Measurements from ENCODE around the gene FALEC. TPM values are rescaled to one million over a fixed set of nuclear protein-coding genes. Genes with fewer than 3 reads are reported as not detected.
A peak's percentile ranks its signal among the peaks of the same experiment; 100 is the strongest.

The FALEC gene
- total RNA-seq, 3 donors from 2014 or later = 2.2 TPM; not detected in 2

- Histone ChIP-seq H3K4me1 (peaks cover 12 to 20% of the 10 kb centered on the region in 2 donors), H3K36me3 (no peaks in the 10 kb centered on the region), H3K27me3 (no peaks in the 10 kb centered on the region), H3K4me3 (peak overlapping the region in 1 of 3 donors; percentile 48), H3K27ac (peak overlapping the region; percentile 84 to 97), H3K9me3 (no peaks in the 10 kb centered on the region)
- no peak for DNase-seq (ENCODE audit: low spot score in 2 of 2)
- intact Hi-C loops (cut with DNase I; ENCODE audit: low total_unique reads) = no loop called here
- TF ChIP-seq POLR2AphosphoS5 (IDR thresholded peaks at IDR 0.05) (no peak), POLR2A (IDR thresholded peaks at IDR 0.05) (no peak), CTCF (IDR thresholded peaks at IDR 0.05) (no peak)
Measured at GRCh38 chr1:150551784-150552127, 36.2 kb downstream of the FALEC start.

- DNase-seq (ENCODE audit: low spot score in 2 of 2) = peak; percentile 67 to 89
- peak in 1 of 3 donors; percentile 12 for TF ChIP-seq CTCF (IDR thresholded peaks at IDR 0.05)
- TF ChIP-seq POLR2AphosphoS5 (IDR thresholded peaks at IDR 0.05) = peak; percentile 33 to 94 (median 63)
- TF ChIP-seq POLR2A (IDR thresholded peaks at IDR 0.05) = no peak
- intact Hi-C loops (cut with DNase I; ENCODE audit: low total_unique reads) = no loop called here
- Histone ChIP-seq H3K27me3 (no peaks in the 10 kb centered on the region), H3K9me3 (no peaks in the 10 kb centered on the region), H3K27ac (peak overlapping the region; percentile 84 to 97), H3K36me3 (no peaks in the 10 kb centered on the region), H3K4me3 (peak overlapping the region in 2 of 3 donors; percentile 5 to 48), H3K4me1 (peaks cover 12 to 20% of the 10 kb centered on the region in 2 donors)
Measured at GRCh38 chr1:150552128-150552910, 36.8 kb downstream of the FALEC start.

GRCh38 chr1:150552911-150553289, 37.3 kb downstream of the FALEC start:
- Histone ChIP-seq H3K27me3 (no peaks in the 10 kb centered on the region), H3K9me3 (no peaks in the 10 kb centered on the region), H3K27ac (peak overlapping the region; percentile 84 to 97), H3K4me1 (peaks cover 12 to 20% of the 10 kb centered on the region in 2 donors), H3K36me3 (no peaks in the 10 kb centered on the region), H3K4me3 (peak overlapping the region in 2 of 3 donors; percentile 5 to 48)
- no peak for TF ChIP-seq CTCF (IDR thresholded peaks at IDR 0.05)
- no peak for DNase-seq (ENCODE audit: low spot score in 2 of 2)
- intact Hi-C loops (cut with DNase I; ENCODE audit: low total_unique reads) = no loop called here

GRCh38 chr1:150553392-150554085, 38.0 kb downstream of the FALEC start:
- intact Hi-C loops (cut with DNase I; ENCODE audit: low total_unique reads) = no loop called here
- Histone ChIP-seq H3K27me3 (no peaks in the 10 kb centered on the region), H3K4me1 (peaks cover 12 to 26% of the 10 kb centered on the region in 2 donors), H3K4me3 (peak overlapping the region in 1 of 3 donors; percentile 48), H3K27ac (peak overlapping the region; percentile 84 to 97), H3K9me3 (no peaks in the 10 kb centered on the region), H3K36me3 (no peaks in the 10 kb centered on the region)
- TF ChIP-seq CTCF (IDR thresholded peaks at IDR 0.05) (no peak), POLR2A (IDR thresholded peaks at IDR 0.05) (no peak), POLR2AphosphoS5 (IDR thresholded peaks at IDR 0.05) (no peak)
- no peak for DNase-seq (ENCODE audit: low spot score in 2 of 2)

- peak overlapping the region; percentile 84 to 97 for H3K27ac ChIP-seq
- no peaks in the 10 kb centered on the region for H3K9me3 ChIP-seq
- peaks cover 16 to 26% of the 10 kb centered on the region in 2 donors for H3K4me1 ChIP-seq
- TF ChIP-seq POLR2AphosphoS5 (IDR thresholded peaks at IDR 0.05) = no peak
- no peak for TF ChIP-seq POLR2A (IDR thresholded peaks at IDR 0.05)
- TF ChIP-seq CTCF (IDR thresholded peaks at IDR 0.05) = no peak
- H3K4me3 ChIP-seq = no peak overlapping the region
- no peaks in the 10 kb centered on the region for H3K36me3 ChIP-seq
- intact Hi-C loops (cut with DNase I; ENCODE audit: low total_unique reads) = no loop called here
- no peaks in the 10 kb centered on the region for H3K27me3 ChIP-seq
- no peak for DNase-seq (ENCODE audit: low spot score in 2 of 2)
Measured at GRCh38 chr1:150554086-150554452, 38.5 kb downstream of the FALEC start.
